MM.1S (cell line): ENCODE measurements around the gene KIF24.

Experiments
- CTCF ChIP-seq: fragments of 300-600 bp; sonication (generic); IDR thresholded peaks from 2 replicates; pipeline ENCODE4 v1.5.1; 2016; ENCODE audit warnings: antibody characterized with exemption, low read length, mixed read lengths
- EZH2 ChIP-seq: fragments of 300-600 bp; sonication (generic); optimal IDR thresholded peaks from 2 replicates; pipeline ENCODE3; 2017; ENCODE audit warnings: low read depth, mild to moderate bottlenecking, antibody characterized with exemption, low read length, mixed read lengths
- EZH2phosphoT487 ChIP-seq: fragments of 300-600 bp; sonication (generic); IDR thresholded peaks from 2 replicates; pipeline ENCODE4 v1.6.1; 2018; ENCODE audit warnings: antibody characterized with exemption, low read length

- no peak for TF ChIP-seq CTCF
- no peak for TF ChIP-seq EZH2
- no peak for TF ChIP-seq EZH2phosphoT487
Observed at GRCh38 chr9:34363619-34364351, 34.7 kb upstream of the KIF24 start.
